HuH-7 (cell line): ENCODE results near the gene LRTM1.

Source experiments
- DNase-seq: peaks from one replicate; pipeline ENCODE4 v3.0.0; 2011; ENCODE audit warnings: low spot score

LRTM1 gene

DNA sequence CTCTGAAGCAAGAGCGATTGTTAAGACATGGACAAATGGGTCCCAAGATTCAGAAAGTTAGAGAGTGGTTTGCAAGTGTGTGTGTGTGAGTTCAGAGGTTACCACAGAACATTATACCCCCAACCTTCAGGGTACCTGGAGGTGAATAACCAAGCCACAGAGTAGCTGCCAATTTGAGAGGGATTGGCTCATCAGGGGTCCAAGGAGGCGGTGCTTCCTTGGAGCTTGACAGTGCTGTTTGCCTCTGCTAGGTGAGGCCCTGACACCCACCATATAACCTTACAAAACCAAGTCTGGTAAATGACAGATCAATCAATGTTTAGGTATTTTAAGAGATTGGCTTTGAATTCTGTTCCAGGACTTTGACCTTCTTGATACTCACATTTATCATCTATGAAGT is 35.7 kb downstream of the LRTM1 start:
- no peak for DNase-seq

DNA sequence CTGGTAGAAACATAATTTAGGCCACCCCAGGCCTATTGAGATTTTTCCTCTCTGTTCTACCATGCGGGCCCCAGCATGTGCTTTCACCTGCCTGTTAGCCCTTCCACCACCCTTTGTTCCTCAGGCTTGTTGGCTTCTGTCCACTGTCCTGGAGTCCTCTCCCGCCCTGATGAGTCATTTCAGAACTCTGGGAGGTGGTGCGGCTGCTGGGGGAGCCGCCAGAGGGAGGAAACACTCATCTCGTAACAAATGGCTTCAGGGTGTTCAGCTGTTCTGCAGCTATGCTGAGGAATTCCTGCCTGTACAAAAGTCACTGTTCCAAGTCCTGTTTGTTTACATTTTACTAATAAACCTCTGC is 36.3 kb downstream of the LRTM1 start:
- DNase-seq = peak; percentile 3

DNA sequence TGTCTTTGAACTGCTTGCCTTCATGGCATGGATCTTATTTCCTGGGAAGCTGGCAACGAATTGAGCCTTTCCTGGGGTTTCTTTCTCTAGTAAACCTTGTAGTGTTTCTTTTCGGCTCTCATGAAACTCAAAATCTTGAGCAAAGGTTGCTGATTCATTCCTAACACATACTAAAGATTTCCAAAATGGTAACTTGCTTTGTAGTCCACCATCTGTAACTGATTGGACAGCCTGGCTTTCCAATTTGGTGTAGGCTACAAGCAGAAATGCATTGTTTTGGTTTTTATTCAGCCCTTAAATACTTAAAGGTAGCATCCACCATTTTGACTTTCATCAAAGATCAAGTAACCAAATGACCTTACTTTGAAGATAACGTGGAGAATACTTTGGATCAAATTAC is 38.1 kb downstream of the LRTM1 start:
- DNase-seq = no peak

DNA sequence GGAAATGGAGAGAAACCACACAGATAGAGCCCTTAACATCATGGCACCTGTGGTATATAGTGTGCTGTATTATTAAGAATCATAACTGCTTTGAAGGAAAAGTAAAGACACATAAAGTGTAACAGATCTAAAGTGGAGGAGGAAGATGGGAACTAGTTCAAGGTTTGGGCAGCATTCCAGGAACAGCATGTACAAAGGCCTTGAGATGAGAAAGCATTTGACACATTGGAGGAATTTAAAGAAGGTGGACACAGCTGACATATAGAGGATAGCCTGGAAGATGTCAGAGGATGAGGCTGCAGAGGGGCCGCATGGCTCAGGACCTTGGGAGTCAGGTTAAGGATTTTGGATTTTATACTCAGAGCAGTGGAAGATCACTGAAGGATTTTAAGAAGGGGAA is 39.0 kb downstream of the LRTM1 start:
- no peak for DNase-seq

DNA sequence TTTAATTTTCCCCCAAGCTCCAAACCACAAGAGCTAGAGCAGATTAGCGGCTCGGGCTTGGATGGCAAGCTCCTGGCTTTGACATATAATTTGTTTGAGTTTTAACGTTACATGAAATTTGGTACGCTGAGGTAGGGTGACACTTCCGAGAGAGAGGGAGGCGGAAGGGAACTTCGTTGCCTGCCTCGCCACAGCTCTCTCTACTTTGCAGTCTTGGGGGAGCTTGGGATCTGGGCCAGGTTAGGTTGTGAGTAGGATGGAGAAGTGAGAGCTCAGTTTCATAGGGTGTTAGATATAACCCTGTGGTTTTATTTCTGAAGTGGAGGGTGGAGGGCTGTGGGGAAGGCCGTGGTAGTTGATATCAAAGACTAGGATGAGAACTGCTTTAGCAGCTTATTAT is 39.7 kb downstream of the LRTM1 start:
- no peak for DNase-seq

DNA sequence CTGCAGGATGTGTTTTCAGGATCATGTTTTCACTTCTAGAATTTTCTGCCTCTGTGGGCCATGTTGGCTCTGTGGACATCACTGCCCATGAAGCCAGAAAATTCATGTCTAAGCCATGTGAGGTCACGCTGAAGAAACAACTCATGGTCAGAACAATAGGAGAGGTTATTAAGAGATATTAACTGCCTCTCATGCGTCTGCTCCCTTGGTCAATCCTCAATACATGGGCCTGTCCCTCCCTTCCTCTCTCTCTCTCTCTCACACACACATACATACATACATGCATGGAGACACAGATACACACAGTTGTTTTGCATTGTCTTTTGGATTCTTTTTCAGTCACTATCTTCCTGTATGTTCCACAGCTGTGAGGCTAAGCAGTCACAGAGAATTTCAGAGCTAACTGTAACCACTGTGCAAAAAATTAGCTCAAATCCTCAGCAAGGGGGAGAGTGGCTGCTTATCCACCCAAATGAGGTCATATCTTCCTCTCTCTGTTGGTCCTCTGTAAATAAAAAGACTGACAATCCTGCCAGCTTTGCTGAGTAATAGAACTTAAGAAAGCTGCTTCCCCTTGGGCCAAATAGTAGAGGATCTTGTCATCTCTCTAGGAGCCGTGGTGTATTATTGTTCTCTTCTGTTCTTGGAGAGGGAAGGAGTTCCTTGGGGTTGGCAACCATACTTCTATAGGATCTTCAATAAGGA is 45.6 kb downstream of the LRTM1 start:
- DNase-seq = no peak

DNA sequence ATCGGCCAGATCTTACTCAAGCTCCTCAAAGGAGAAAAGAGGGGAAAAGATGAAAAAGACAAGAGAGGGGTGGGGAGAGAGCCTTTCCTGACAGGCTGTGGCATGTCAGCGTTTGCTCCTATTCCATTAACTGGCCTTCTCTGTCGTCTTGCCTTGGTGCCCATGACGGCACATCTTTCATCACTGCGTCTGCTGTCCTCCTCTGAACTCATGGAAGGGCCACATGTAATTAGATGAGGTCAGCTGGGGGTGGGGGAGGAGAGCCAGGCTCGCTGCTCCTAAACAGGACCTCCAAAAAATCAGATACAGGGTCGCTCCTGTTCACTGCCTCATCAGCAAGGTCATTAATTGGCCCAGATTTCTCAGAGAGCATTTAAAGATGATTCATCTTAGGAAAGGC is 49.7 kb downstream of the LRTM1 start:
- no peak for DNase-seq

DNA sequence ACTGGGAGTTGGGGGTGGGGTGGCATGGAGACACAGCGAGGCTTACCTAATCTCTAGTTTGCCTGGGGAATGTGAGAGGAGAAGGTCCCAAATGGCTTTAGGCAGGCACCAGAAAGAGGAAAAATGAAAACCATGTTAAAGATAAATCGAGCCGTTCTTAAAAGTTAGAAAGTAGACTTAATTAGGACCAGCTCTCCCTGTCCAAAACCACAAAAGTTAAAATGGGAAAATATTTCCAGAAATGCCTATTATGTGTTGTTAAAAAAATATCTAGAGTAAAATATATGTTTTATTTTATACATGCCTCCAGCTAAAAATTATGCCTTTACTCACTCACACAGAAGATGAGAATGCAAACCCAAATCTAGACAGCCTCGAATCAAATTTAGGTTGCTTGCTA is 50.1 kb downstream of the LRTM1 start:
- no peak for DNase-seq

DNA sequence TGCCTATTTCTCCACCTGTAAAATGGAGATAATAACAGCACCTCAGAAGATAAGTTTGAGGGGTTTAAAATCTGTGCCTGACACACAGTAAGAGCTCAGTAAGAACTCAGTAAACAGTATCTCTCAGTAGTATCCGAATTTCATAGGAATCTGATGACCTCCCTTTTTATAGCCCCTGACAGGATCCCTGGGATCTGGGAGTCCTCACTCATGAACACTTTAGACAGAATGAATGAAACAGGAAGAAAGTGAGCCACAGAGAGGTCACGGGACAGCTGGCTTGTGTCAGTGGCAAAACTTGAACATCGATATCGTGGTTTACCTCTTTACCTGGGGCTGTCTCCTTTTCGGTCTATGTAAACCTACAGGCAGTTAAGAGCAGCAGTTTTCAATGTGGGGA is 51.2 kb downstream of the LRTM1 start:
- no peak for DNase-seq

DNA sequence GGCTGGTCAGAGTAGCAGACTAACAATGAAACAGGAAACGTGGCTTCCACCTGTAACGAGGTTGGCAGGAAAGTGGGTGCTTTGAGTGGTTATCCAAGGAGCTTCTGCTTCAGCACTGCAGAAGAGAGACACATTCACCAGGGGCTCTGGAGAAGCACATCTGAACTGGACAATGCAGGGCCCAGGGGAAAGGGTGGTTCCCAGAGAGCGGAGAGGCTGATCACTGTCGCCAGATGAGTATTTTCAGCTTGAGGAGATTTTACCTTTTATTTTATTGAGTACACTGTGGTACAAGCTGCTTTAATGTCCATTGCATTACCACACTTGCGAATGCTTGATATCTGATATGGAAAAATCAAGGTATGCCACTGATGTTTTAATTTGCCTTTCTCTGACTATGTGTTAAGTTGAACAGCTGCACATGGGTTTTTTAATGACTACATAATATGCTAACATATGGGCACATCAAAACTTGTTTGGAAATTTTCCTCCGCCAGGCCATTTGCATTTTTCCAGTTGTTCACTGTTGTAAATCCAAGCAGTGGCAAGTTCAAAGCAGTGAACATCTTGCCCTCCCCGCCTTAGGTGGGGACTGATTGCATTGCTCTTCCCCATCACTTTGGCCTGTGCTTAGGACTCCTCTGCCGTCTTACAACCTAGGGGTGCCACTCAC is 52.1 kb downstream of the LRTM1 start:
- no peak for DNase-seq

DNA sequence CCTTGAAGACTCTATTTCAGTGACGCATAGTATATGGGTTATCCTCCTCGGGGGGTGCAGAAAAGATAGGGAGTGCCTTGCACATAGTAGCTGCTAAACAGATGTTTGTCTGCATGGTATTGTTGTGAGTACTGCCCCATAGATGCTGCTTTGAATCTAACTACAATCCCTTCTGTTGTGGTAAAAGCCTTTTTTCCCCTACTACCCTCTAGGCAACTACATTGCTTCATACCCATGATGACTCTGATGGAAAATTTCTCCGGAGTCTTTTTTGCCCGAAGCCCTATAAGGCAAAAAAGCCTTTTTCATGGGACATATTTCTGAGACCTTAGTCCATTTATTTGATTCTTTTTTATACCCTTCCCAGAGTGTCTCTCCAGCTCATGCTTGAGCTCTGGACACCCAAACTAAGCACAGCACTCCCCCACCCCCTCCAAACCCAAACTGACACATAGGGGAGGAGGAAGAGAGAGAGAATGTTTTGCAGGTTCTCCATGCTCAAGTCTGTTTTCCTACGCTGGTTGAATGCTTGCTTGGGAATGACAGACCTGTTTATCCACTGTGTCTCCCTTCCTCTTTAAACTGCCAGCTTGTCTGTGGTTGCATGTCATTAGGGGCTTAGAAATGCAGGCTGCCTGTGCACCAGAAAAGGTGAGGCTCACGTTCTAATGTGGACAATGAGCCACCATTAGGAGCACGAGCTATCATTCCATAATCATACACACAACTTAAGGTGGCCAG is 52.9 kb downstream of the LRTM1 start:
- DNase-seq = no peak

DNA sequence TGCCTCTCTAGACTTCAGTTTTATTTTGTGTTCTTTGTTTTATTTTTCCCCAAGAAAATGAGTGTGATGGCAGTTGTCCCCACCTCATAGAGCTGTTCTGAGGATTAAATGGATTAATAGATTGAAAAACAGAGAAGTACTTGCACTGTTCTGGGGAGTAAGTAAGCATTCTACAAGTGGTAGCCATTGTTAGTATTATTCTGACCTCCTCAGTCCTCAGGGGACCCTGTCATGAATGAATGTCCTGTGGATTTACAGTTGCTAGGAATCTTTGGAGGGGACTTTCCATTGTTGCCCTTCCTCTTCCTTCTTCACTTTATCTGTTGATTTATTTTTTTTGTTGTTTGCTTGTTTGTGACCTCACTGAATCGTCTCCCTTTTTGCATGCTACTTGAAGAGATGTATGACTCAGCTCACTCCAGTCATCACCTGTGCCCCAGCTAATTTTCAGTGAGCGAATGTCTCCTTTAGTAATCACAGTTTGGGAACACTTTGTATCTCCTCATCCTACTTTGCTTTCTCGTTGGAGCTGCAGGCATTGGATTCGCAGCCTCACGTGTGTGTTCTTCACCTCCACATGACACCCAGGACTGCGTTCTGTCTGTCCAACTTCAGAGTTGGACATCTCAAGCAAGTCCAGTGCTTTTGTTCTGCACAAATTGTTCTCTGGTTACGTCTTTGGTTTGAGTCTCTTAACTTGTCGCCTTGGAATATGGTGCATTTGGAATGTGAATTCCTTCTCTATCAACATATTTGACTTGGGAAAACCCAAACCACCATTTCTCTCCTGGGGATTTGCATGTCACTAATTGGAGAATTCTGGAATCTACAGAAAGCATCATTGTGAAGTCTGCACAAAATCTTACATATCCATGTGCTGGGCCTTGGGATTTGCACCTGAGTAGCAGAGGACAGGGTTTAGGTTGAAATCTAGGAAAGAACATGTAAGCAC is 54.5 kb downstream of the LRTM1 start:
- DNase-seq = no peak

DNA sequence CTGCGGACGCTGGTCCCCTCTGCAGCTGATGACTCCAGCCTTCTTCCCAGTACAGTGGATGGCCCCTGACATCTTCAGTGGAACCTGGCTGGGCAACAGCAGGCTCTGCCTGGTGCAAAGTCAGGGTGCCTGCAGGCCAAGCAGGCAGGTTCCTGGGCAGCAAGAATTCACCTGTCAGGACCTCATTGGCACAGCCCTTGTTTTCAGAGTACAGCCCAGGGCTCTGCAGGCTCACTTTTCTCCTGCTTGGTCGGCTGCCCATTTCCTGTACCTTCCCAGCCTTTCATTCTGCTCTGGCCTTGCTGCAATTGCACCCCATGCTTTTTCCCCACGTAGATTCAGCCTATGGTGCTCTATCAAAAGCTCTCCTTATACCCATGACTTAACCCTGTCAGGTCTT is 56.0 kb downstream of the LRTM1 start:
- DNase-seq = no peak

DNA sequence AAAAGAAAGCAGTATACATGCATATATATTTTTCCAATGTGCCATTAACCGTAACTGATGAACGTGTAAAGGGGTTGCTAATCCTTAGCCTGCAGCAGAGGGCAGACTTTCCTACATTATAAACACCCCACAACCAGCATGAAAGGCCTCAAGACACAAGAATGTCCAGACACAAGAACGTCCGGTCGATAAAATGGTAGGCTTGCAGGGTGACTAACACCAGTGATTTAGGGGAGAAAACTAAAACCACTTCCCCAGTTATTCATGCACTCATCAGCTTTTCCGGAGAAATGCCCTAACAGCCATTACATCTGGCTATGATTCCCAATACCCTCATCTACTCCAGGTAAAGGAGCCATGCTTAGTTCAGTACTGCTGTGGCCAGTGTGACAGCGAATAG is 57.4 kb downstream of the LRTM1 start:
- peak; percentile 12 for DNase-seq
